ENCODE data around the gene GNGT2. TPM values are rescaled to one million over a fixed set of nuclear protein-coding genes. Genes with fewer than 3 reads are reported as not detected.

GNGT2 gene
- total RNA-seq, 1 experiment from 2014 or later = 9.4 TPM

DNA sequence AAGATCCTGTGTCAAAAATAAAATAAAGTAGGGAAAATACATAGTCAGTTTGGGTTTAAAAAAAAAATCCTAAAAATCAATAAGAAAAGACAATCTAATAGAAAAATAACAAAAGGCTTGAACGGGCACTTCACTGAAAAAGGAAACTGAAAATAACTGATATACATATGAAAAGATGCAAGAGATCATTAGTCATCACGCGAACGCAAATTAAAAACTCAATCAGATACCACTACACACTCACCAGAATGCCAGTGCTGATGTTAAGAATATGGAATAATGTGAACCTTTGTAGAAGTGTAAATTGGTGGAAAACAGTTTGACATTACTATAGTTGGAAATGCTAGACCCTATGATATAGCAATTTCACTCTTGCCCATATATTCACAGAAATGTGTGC is 14.6 kb downstream of the GNGT2 start:
- Histone ChIP-seq H3K36me3 (ENCODE audit: low read depth) (no peaks in the 10 kb centered on the region), H3K4me1 (replicated peaks; ENCODE audit: insufficient read depth) (peaks cover 19% of the 10 kb centered on the region), H3K9me2 (ENCODE audit: insufficient read depth) (no peaks in the 10 kb centered on the region), H3K27ac (no peak overlapping the region), H3K27me3 (ENCODE audit: insufficient read depth, low read depth) (no peaks in the 10 kb centered on the region), H3F3A (ENCODE audit: insufficient read depth, low read depth) (peaks cover 21% of the 10 kb centered on the region), H3K9me3 (ENCODE audit: insufficient read depth, low read depth) (no peaks in the 10 kb centered on the region), H3K79me2 (ENCODE audit: low read depth) (no peaks in the 10 kb centered on the region), H2AFZ (no peak overlapping the region), H3K4me3 (no peak overlapping the region), H3K4me2 (no peak overlapping the region), H4K20me1 (ENCODE audit: insufficient read depth) (no peaks in the 10 kb centered on the region)
- POLR2A ChIA-PET (ENCODE audit: unreplicated experiment) = no interaction called here
- no TSS peak for BruUV-seq (replicated peaks)
- TF ChIP-seq EZH2 (IDR thresholded peaks at IDR 0.05; ENCODE audit: low read depth) = no peak
- TF ChIP-seq, protein P1, sequence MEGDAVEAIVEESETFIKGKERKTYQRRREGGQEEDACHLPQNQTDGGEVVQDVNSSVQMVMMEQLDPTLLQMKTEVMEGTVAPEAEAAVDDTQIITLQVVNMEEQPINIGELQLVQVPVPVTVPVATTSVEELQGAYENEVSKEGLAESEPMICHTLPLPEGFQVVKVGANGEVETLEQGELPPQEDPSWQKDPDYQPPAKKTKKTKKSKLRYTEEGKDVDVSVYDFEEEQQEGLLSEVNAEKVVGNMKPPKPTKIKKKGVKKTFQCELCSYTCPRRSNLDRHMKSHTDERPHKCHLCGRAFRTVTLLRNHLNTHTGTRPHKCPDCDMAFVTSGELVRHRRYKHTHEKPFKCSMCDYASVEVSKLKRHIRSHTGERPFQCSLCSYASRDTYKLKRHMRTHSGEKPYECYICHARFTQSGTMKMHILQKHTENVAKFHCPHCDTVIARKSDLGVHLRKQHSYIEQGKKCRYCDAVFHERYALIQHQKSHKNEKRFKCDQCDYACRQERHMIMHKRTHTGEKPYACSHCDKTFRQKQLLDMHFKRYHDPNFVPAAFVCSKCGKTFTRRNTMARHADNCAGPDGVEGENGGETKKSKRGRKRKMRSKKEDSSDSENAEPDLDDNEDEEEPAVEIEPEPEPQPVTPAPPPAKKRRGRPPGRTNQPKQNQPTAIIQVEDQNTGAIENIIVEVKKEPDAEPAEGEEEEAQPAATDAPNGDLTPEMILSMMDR (conservative IDR thresholded peaks at IDR 0.05) = no peak
- DNase-seq = no peak
- CTCF ChIA-PET = no interaction called here
- intact Hi-C loops (cut with micrococcal nuclease; ENCODE audit: unreplicated experiment) = loop anchor here (10.0 kb wide), 2 partner anchors 161 to 301 kb away; partner anchors contain the start of gene ATP5MC1

DNA sequence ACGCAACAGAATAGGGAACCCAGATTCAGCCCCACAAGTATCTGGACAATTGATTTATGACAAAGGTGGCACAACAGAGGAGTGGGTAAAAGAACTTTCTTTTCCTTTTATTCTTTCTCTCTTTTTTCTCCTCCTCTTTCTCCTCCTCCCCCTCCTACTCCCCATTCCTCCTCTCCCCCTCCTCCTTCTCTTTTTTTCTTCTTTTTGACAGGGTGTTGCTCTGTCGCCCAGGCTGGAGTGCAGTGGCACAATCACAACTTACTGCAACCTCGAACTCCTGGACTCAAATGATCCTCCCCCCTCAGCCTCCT is 16.1 kb downstream of the GNGT2 start:
- Histone ChIP-seq H3K4me2 (no peak overlapping the region), H3K9me3 (ENCODE audit: insufficient read depth, low read depth) (no peaks in the 10 kb centered on the region), H3K4me3 (no peak overlapping the region), H3K36me3 (ENCODE audit: low read depth) (no peaks in the 10 kb centered on the region), H3F3A (ENCODE audit: insufficient read depth, low read depth) (peaks cover 21% of the 10 kb centered on the region), H3K4me1 (replicated peaks; ENCODE audit: insufficient read depth) (peaks cover 24% of the 10 kb centered on the region), H3K27ac (no peak overlapping the region), H2AFZ (no peak overlapping the region), H3K9me2 (ENCODE audit: insufficient read depth) (no peaks in the 10 kb centered on the region), H4K20me1 (ENCODE audit: insufficient read depth) (no peaks in the 10 kb centered on the region), H3K27me3 (ENCODE audit: insufficient read depth, low read depth) (no peaks in the 10 kb centered on the region), H3K79me2 (ENCODE audit: low read depth) (no peaks in the 10 kb centered on the region)
- TF ChIP-seq, protein P1 (conservative IDR thresholded peaks at IDR 0.05) = no peak
- no peak for TF ChIP-seq EZH2 (IDR thresholded peaks at IDR 0.05; ENCODE audit: low read depth)
- BruUV-seq (replicated peaks) = no TSS peak
- intact Hi-C loops (cut with micrococcal nuclease; ENCODE audit: unreplicated experiment) = loop anchor here (5.0 to 10.0 kb wide), 3 partner anchors 33 to 299 kb away; partner anchors contain the start of gene ATP5MC1
- DNase-seq = no peak
- POLR2A ChIA-PET (ENCODE audit: unreplicated experiment) = interaction anchor here (0.7 kb wide), 1 partner anchor 8 kb away, joined by 25 read pairs; no protein-coding TSS in a partner anchor
- CTCF ChIA-PET = interaction anchor here (0.6 to 1.0 kb wide), 2 partner anchors 37 to 811 kb away, joined by 7 to 9 read pairs; partner anchors contain the start of gene PHOSPHO1

DNA sequence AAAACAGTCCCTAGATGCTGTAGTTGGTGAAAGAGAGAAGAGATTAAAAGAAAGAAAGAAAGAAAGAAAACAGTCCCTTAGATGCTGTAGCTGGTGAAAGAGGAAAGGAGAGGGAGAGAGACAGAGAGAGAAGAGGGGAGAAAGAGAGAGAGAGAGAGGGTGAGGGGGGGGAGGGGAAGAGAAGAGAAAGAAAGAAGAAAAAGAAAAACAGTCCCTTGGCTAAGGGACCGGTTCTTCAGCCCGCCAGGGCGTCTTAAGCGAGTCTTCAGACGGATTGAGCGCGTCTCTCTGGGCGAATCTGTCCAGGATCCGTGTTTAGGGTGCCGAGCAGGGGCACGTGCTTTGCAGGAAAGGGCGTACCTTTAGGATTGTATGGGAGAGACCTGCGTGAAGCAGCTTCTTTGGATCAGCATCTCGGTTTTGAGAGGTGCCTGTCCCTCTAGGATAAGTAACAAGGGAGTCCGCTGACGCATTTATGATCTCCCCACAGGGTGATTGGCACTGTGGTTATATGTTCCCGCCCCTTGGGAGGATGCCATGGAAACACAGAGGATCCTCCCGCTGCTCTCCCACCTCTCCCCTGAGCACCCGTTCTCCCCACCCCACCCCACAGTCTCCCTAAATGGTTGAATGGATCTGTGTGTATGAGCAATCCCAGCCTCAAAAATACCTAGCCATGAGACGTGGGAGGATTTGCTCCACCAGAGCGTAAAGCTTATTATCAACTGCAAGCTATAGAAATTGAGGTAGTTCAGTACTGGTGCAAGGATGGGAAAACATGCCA is 16.7 kb downstream of the GNGT2 start:
- Histone ChIP-seq H3K79me2 (ENCODE audit: low read depth) (no peaks in the 10 kb centered on the region), H3K4me2 (peak overlapping the region; percentile 87), H3K27me3 (ENCODE audit: insufficient read depth, low read depth) (no peaks in the 10 kb centered on the region), H3K36me3 (ENCODE audit: low read depth) (no peaks in the 10 kb centered on the region), H3K4me3 (peak overlapping the region; percentile 74), H4K20me1 (ENCODE audit: insufficient read depth) (no peaks in the 10 kb centered on the region), H3K4me1 (replicated peaks; ENCODE audit: insufficient read depth) (peaks cover 24% of the 10 kb centered on the region), H3K27ac (peak overlapping the region; percentile 87), H3F3A (ENCODE audit: insufficient read depth, low read depth) (peaks cover 21% of the 10 kb centered on the region), H2AFZ (peak overlapping the region; percentile 81), H3K9me3 (ENCODE audit: insufficient read depth, low read depth) (no peaks in the 10 kb centered on the region), H3K9me2 (ENCODE audit: insufficient read depth) (no peaks in the 10 kb centered on the region)
- CTCF ChIA-PET = interaction anchor here (0.6 to 1.0 kb wide), 2 partner anchors 37 to 812 kb away, joined by 7 to 9 read pairs; partner anchors contain the start of gene PHOSPHO1
- peak; percentile 47 to 49 for DNase-seq
- intact Hi-C loops (cut with micrococcal nuclease; ENCODE audit: unreplicated experiment) = loop anchor here (1.0 to 10.0 kb wide), 4 partner anchors 16 to 299 kb away; partner anchors contain the start of gene ATP5MC1
- no peak for TF ChIP-seq EZH2 (IDR thresholded peaks at IDR 0.05; ENCODE audit: low read depth)
- TF ChIP-seq, protein P1 (conservative IDR thresholded peaks at IDR 0.05) = no peak
- POLR2A ChIA-PET (ENCODE audit: unreplicated experiment) = interaction anchor here (0.5 to 0.7 kb wide), 2 partner anchors 9 to 504 kb away, joined by 3 to 25 read pairs; no protein-coding TSS in a partner anchor
- no TSS peak for BruUV-seq (replicated peaks)

All from PC-9 (cell line).